Stimulated activated CD8-positive, alpha-beta memory T cell treated with anti-CD3 and anti-CD28 coated beads, Interleukin-12 subunit alpha, Interleukin-12 subunit beta, amount 100 ng/mL, for 4 hours (primary cell): Measurements from ENCODE around the gene PREX1.
"Not testable (repeated sequence)": the region's sequence is repeated elsewhere in the genome, so short reads cannot be mapped to it uniquely, and the experiment has no call there.

Experiments used
- DNase-seq: peaks from one replicate; pipeline ENCODE4 v3.0.0-alpha.2; 2020; ENCODE audit warnings: low read depth

PREX1 gene

GRCh38 chr20:48827855-48828733 is at the start of gene PREX1:
TSS of gene PREX1 (minus strand) at chr20:48827999. CDS start at chr20:48827860, 139 bp downstream.
- DNase-seq: peak; percentile 80

GRCh38 chr20:48877304-48877703 is 49.5 kb upstream of the PREX1 start:
- no peak for DNase-seq

DNA sequence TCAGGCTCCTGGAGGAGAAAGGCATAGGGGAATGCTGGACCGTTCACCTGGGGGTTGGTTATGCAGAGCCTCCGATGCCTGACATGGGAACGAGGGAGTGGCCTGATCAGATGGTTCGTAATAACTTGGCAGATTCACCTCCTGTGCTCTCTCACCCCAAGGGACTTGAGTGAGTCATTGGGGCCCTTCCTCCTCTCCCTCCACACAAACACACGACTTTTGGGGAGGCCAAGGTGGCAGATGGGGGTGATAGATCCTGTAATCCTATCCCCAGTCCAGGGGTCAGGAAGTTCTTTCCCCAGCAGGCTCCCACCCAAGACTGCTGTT is 48.1 kb upstream of the PREX1 start:
- no peak for DNase-seq

DNA sequence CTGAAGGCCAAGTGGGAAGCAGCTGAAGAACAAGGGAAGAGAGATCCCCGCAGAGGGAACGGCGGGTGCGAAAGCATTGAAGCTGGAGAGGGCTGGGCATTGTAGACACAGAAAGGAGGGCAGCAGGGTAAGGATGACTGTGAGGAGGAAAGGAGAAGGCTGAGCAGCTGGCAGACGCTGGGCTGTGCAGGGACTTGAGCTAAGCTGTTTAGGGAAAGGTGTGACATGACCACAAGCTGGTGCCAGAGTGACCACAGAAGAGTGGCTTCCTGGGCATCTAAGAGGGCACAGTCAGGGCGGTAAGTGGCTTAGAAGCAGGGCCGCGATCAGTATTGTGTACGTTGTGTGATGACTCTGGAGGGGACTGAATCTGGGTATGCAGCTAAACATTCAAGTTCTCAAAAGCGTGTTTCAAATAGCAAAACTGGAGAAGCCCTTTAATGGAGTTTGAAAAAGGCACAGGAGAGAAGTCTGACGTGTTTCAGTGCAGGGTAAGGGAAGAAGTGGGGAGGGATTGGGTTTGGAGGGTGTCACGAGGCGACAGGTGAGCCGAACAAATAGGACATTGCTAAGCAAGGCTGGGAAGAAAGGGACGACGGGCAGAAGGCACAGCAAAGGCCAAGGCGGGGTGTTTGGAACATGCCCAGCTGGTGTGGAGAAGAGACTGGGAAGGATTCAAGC is 47.6 kb upstream of the PREX1 start:
- DNase-seq: no peak

DNA sequence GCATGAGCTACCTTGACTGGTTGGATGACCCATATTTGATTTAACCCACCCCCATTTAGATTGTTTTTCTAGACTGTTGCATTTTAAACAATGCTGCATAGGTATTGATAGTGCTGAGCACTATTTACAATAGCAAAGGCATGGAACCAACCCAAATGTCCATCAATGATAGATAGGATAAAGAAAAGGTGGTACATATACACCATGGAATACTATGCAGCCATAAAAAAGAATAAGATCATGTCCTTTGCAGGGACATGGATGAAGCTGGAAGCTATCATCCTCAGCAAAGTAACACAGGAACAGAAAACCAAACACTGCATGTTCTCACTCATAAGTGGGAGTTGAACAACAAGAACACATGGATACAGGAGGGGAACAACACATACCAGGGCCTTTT is 41.6 kb upstream of the PREX1 start:
- not testable (repeated sequence) for DNase-seq

DNA sequence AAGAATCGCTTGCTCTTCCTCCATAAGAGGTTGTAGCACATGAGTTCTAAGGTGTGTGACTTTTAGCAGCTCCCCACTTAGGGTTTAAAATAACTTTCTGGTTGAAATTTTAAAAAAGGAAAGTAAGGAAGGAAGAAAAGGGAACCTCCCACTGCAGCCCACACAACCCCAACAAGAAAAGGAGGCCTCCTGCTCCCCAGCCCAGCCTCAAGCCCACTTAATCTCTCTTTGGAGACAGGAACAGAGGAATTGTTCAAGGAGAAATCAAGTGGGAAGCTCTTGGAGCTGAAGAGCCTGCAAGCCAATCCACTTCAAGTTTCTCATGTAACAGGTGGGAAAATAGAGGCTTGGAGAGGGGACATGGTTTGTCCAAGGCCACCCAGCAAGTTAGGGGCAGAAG is 39.1 kb upstream of the PREX1 start:
- no peak for DNase-seq

GRCh38 chr20:48864738-48865318 is 37.0 kb upstream of the PREX1 start:
- no peak for DNase-seq

- DNase-seq: no peak
Observed at GRCh38 chr20:48864254-48864653, 36.5 kb upstream of the PREX1 start.

GRCh38 chr20:48862279-48862678 is 34.5 kb upstream of the PREX1 start:
- DNase-seq: no peak

GRCh38 chr20:48861444-48861843 is 33.6 kb upstream of the PREX1 start:
- DNase-seq: no peak

- no peak for DNase-seq
Observed at GRCh38 chr20:48858075-48858790, 30.4 kb upstream of the PREX1 start.

- DNase-seq: no peak
Observed at GRCh38 chr20:48856130-48856529, 28.3 kb upstream of the PREX1 start.

- DNase-seq: no peak
Observed at GRCh38 chr20:48855046-48855445, 27.2 kb upstream of the PREX1 start.

DNA sequence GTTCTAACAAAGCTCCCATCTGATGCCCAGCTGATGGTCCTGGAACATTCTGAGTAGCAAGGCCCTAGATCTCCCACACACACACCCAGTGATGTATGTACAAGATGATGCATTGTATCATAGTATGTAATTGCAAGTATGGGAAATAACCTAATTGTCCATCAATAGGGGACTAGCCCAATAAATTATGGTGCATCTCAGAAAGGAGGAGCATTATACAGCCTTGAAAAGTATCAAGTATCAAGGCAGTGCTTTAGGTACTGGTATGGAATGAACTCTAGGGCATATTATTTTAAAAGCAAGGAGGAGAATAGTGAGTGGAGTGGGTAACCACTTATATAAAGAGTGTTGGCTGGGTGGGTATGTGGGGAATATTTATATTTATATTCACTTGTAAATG is 24.8 kb upstream of the PREX1 start:
- no peak for DNase-seq

DNA sequence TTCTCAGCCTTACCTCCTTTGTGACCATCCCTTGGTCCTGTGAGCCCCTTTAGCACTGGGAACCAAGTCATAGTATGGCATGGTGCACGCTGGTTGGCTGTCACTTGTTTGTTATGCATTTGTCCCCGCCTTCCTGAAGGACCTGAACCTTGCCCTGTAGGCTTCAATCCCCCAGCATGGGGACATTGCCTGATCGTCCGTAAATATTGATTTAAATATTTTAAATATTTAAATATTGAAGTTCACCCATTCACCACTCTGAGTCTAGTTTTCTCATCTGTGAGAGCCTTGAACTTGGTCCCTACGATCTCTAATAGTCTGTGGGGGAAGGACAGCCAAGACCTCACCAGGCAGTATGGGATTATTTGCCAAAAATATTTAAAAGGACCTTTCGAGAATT is 23.8 kb upstream of the PREX1 start:
- no peak for DNase-seq

DNA sequence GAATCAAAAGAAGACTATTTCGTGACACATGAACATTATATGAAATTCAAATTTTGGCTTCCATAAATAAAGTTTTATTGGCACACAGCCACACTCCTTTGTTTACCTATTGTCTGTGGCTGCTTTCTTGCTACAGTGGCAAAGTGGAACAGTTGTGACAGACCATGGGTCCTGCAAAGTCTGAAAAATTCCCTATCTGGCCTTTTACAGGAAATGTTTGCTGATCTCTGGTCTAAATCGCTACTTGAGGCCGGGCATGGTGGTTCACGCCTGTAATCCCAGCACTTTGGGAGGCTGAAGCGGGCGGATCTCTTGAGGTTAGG is 23.1 kb upstream of the PREX1 start:
- no peak for DNase-seq

DNA sequence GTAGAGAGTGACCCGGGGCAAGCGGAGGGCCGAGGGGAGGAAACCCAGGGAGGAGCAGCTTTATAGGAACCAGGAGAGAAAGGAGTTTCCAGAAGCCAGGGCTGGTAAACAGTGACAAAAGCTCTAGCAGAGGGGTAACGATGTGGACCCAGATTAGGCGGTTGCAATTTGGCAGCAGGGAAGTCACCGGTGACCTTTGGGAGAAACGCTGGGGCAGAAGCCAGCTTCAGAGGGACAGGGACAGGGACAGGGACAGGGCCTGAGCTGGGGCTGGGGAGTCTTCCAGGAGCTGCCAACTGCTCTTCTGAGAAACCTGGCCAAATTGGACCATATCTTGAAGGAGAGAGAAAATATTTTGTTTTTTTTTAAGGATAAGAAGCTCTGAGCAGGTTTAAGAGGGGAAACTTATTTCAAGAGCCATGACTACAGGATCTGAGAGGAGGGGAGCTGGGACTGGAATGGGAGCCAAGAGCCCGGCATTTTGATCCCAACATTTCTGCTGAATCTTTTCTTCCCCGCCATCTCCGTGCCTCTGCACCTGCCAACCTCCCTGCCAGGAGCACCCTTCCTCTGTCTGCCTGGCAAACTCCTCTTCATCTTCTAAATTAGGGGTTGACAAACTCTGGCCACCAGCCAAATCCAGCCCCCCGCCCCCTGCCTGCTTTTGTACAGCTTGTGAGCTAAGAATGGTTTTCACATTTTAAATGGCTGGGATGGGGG is 22.6 kb upstream of the PREX1 start:
- no peak for DNase-seq

DNA sequence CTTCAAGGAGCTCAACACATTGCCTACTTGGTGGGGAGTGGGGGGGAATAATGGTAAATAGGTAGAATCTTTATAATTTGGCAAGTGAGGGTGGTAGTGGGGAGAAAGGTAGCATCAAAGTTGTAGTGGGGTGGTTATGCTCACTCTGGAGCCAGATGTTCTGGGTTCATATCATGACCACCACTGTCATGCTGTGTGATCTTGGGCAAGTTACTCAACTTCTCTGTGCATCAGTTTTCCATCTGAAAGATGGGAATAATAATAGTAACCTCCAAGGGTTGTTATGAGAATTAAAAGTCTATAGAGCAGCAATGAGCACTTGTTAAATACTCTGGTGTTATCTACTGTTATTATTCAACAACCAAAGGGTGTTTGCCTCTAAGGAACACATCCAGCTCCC is 22.0 kb upstream of the PREX1 start:
- DNase-seq: no peak

DNA sequence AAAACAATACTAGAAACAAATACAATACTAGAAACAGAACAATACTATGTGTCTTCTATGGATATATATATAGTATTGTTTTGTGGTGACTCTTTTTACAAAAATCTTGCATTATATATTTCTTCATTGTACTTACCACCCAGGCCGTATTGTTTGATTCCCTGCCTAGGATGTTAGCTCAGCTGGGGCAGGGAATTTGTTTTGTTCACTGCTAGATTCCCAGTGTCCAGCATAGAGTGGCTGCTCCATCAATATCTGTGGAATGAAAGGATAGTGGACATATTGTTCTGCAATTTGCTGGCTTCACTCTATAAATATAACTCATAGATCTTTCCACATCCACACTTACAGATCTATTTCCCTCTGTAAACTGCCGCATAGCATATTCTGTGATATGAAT is 21.5 kb upstream of the PREX1 start:
- DNase-seq: no peak

DNA sequence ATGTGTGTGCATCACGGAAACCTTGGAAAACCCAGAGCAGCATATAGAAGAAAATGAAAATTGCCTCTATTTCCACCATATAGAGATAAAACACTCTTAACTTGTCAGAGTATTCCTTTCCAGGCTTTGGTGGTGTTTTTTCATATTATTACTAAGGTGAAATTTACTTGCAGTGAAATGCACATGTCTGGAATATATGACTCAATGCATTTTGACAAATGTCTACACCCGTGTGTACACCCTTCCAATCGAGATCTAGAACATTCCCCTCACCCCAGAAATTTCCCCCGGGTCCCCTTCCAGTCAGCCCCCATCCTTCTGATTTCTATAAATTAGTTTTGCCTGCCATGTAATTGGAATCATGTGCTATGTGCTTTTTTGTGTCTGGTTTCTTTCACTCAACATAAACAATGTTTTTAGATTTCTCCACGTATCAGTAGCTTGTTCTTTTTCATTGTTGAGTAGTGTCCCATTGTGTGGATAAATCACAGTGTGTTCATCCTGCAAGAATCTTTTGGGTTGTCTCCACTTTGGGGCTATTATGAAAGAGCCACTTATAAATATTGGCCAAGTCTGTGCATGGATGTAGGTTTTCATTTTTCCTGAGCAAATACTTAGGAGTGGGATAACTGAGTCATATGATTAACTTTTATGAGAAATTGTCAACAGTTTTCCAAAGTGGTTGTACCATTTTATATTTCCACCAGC is 19.9 kb upstream of the PREX1 start:
- no peak for DNase-seq
